PC-3 (cell line): ENCODE results near the gene CREBBP. TPM values are rescaled to one million over a fixed set of nuclear protein-coding genes. Genes with fewer than 3 reads are reported as not detected.

Source experiments
- ATAC-seq: fragments of 200-7000 bp; cut with Tn5 transposase; 2 replicates; pipeline ENCODE4 v1.9.1; 2020; ENCODE audit warnings: mild to moderate bottlenecking, moderate library complexity
- BruUV-seq: library from RNA; stranded (reverse); fragments of 400-500 nt; replicated peaks from 2 replicates; lab custom pipeline; 2021; lab: Mats Ljungman, UMichigan
- CTCF ChIA-PET: fragments of 300-600 bp; sonication (Branson Sonifier 250); formaldehyde crosslinking; loops from one replicate; lab custom pipeline; 2022; ENCODE audit warnings: antibody characterized with exemption; lab: Charles Lee
- POLR2A ChIA-PET: fragments of 300-600 bp; sonication (Branson Sonifier 250); formaldehyde crosslinking; loops from one replicate; lab custom pipeline; 2022; ENCODE audit warnings: antibody characterized with exemption; ENCODE audit not compliant: unreplicated experiment; lab: Charles Lee
- DNase-seq: peaks from one replicate; pipeline ENCODE4 v3.0.0-alpha.2; 2015
- H2AFZ ChIP-seq: fragments of 300-600 bp; sonication (generic); 2 replicates; pipeline ENCODE4 v1.6.0; 2016; ENCODE audit warnings: antibody characterized with exemption, low read length
- H3F3A ChIP-seq: fragments of 300-600 bp; sonication (generic); one replicate; pipeline ENCODE4 v1.6.0; 2017; ENCODE audit warnings: antibody characterized with exemption, low read length, control low read depth, mild to moderate bottlenecking; ENCODE audit not compliant: unreplicated experiment
- H3K27ac ChIP-seq: fragments of 300-600 bp; sonication (generic); 2 replicates; pipeline ENCODE4 v1.5.1; 2016; ENCODE audit warnings: mild to moderate bottlenecking, low read length
- H3K27me3 ChIP-seq: fragments of 300-600 bp; sonication (generic); 2 replicates; pipeline ENCODE4 v1.6.1; 2016; ENCODE audit warnings: low read length, mixed read lengths
- H3K36me3 ChIP-seq: fragments of 300-600 bp; sonication (generic); 2 replicates; pipeline ENCODE4 v1.6.1; 2016; ENCODE audit warnings: low read depth, mixed run types, low read length, mixed read lengths
- H3K4me1 ChIP-seq: fragments of 300-600 bp; sonication (generic); 2 replicates; pipeline ENCODE4 v1.5.1; 2016; ENCODE audit warnings: low read length; ENCODE audit not compliant: insufficient read depth
- H3K4me2 ChIP-seq: fragments of 300-600 bp; sonication (generic); 2 replicates; pipeline ENCODE4 v1.6.0; 2016; ENCODE audit warnings: low read length
- H3K4me3 ChIP-seq: fragments of 300-600 bp; sonication (generic); 2 replicates; pipeline ENCODE4 v1.5.1; 2016; ENCODE audit warnings: mild to moderate bottlenecking, low read length, mixed read lengths
- H3K79me2 ChIP-seq: fragments of 300-600 bp; sonication (generic); 2 replicates; pipeline ENCODE4 v1.6.1; 2017; ENCODE audit warnings: low read length, mixed read lengths
- H3K9ac ChIP-seq: fragments of 300-600 bp; sonication (generic); 2 replicates; pipeline ENCODE4 v1.6.0; 2016; ENCODE audit warnings: mild to moderate bottlenecking, low read length
- H3K9me2 ChIP-seq: fragments of 300-600 bp; sonication (generic); replicated peaks from 2 replicates; pipeline ENCODE4 v1.6.1; 2016; ENCODE audit warnings: mixed run types, low read length, mixed read lengths
- H3K9me3 ChIP-seq: fragments of 300-600 bp; sonication (generic); 2 replicates; pipeline ENCODE4 v1.6.1; 2016; ENCODE audit warnings: low read length, mixed read lengths
- H4K20me1 ChIP-seq: fragments of 300-600 bp; sonication (generic); 2 replicates; pipeline ENCODE4 v1.6.1; 2016; ENCODE audit warnings: low read length, mixed read lengths
- CTCF ChIP-seq: fragments of 300-600 bp; sonication (generic); conservative IDR thresholded peaks from 2 replicates; pipeline ENCODE4 v1.5.1; 2017; ENCODE audit warnings: antibody characterized with exemption, low read depth, mild to moderate bottlenecking, low read length
- EZH2 ChIP-seq: fragments of 300-600 bp; sonication (generic); IDR thresholded peaks from one replicate; pipeline ENCODE4 v1.6.1; 2017; ENCODE audit warnings: antibody characterized with exemption, mild to moderate bottlenecking, low read length; ENCODE audit not compliant: unreplicated experiment
- EZH2phosphoT487 ChIP-seq: fragments of 300-600 bp; sonication (generic); IDR thresholded peaks from 2 replicates; pipeline ENCODE4 v1.6.1; 2018; ENCODE audit warnings: mild to moderate bottlenecking, antibody characterized with exemption, low read length, borderline replicate concordance
- intact Hi-C: fragments of 100-400 bp; cut with micrococcal nuclease; formaldehyde crosslinking; loops from 2 replicates; pipeline ENCODE4 v1.9.0; 2023
- total RNA-seq: library from RNA; depleted of rRNA; stranded (reverse); fragments of >200 nt; gene quantifications from 2 replicates; pipeline ENCODE4 v1.2.3, GENCODE V29; 2014

Gene CREBBP
- total RNA-seq, 1 experiment from 2014 or later = 21.9 TPM

- no peaks in the 10 kb centered on the region for H3K9me3 ChIP-seq
- H3K9ac ChIP-seq = no peak overlapping the region
- POLR2A ChIA-PET = no interaction called here
- DNase-seq (no peak), ATAC-seq (peak; percentile 76)
- H3K27me3 ChIP-seq = no peaks in the 10 kb centered on the region
- intact Hi-C loops = no loop called here
- CTCF ChIA-PET = no interaction called here
- peaks cover 100% of the 10 kb centered on the region for H3K79me2 ChIP-seq
- TF ChIP-seq EZH2 = no peak
- TF ChIP-seq CTCF = no peak
- TF ChIP-seq EZH2phosphoT487 = no peak
- peaks cover 12% of the 10 kb centered on the region for H3K4me1 ChIP-seq
- no peaks in the 10 kb centered on the region for H3F3A ChIP-seq
- H3K9me2 ChIP-seq = no peaks in the 10 kb centered on the region
- H4K20me1 ChIP-seq = peaks cover 13% of the 10 kb centered on the region; the same call in 1 of the 2 replicates
- BruUV-seq = no TSS peak
- H3K4me3 ChIP-seq = no peak overlapping the region
- no peak overlapping the region for H3K27ac ChIP-seq
- H3K36me3 ChIP-seq = peaks cover 4% of the 10 kb centered on the region; the same call in 1 of the 2 replicates
- H2AFZ ChIP-seq = no peak overlapping the region
- H3K4me2 ChIP-seq = no peak overlapping the region
Measured at GRCh38 chr16:3829631-3830536, 50.6 kb downstream of the CREBBP start.

- H3K79me2 ChIP-seq = peaks cover 100% of the 10 kb centered on the region
- intact Hi-C loops = no loop called here
- no peak for ATAC-seq
- H4K20me1 ChIP-seq = peaks cover 36% of the 10 kb centered on the region; the same call in 1 of the 2 replicates
- H3K27me3 ChIP-seq = no peaks in the 10 kb centered on the region
- no peaks in the 10 kb centered on the region for H3F3A ChIP-seq
- BruUV-seq = no TSS peak
- H3K27ac ChIP-seq = no peak overlapping the region
- ChIA-PET CTCF (no interaction called here), POLR2A (no interaction called here)
- no peaks in the 10 kb centered on the region for H3K9me2 ChIP-seq
- no peak overlapping the region for H2AFZ ChIP-seq
- H3K4me1 ChIP-seq = peaks cover 21% of the 10 kb centered on the region
- no peak overlapping the region for H3K4me2 ChIP-seq
- DNase-seq = no peak
- H3K36me3 ChIP-seq = no peaks in the 10 kb centered on the region
- H3K4me3 ChIP-seq = no peak overlapping the region
- no peaks in the 10 kb centered on the region for H3K9me3 ChIP-seq
- TF ChIP-seq EZH2 (no peak), EZH2phosphoT487 (no peak), CTCF (no peak)
- H3K9ac ChIP-seq = no peak overlapping the region
Measured at GRCh38 chr16:3825940-3826339, 54.6 kb downstream of the CREBBP start.

- DNase-seq (peak; percentile 56), ATAC-seq (peak; percentile 51)
- Histone ChIP-seq H3K9me2 (no peaks in the 10 kb centered on the region), H3K79me2 (peaks cover 99% of the 10 kb centered on the region), H4K20me1 (peaks cover 41% of the 10 kb centered on the region), H3K4me2 (no peak overlapping the region; the same call in 1 of the 2 replicates), H2AFZ (no peak overlapping the region), H3K36me3 (no peaks in the 10 kb centered on the region), H3K27me3 (no peaks in the 10 kb centered on the region), H3K9me3 (no peaks in the 10 kb centered on the region), H3K27ac (no peak overlapping the region), H3K4me1 (peaks cover 27% of the 10 kb centered on the region), H3K9ac (no peak overlapping the region), H3K4me3 (no peak overlapping the region), H3F3A (no peaks in the 10 kb centered on the region)
- ChIA-PET POLR2A (no interaction called here), CTCF (no interaction called here)
- intact Hi-C loops = no loop called here
- TF ChIP-seq EZH2phosphoT487 = no peak
- TF ChIP-seq CTCF = no peak
- TF ChIP-seq EZH2 = no peak
- no TSS peak for BruUV-seq
Measured at GRCh38 chr16:3825103-3825502, 55.4 kb downstream of the CREBBP start.
